GM18519 (cell line): ENCODE data around the gene ART3.

Source experiments
- ATAC-seq: cut with Tn5 transposase; IDR thresholded peaks from one replicate; pipeline ENCODE4 v1.9.1; 2021; ENCODE audit warnings: mild to moderate bottlenecking, moderate library complexity; ENCODE audit not compliant: unreplicated experiment, low FRiP score

Gene ART3

DNA sequence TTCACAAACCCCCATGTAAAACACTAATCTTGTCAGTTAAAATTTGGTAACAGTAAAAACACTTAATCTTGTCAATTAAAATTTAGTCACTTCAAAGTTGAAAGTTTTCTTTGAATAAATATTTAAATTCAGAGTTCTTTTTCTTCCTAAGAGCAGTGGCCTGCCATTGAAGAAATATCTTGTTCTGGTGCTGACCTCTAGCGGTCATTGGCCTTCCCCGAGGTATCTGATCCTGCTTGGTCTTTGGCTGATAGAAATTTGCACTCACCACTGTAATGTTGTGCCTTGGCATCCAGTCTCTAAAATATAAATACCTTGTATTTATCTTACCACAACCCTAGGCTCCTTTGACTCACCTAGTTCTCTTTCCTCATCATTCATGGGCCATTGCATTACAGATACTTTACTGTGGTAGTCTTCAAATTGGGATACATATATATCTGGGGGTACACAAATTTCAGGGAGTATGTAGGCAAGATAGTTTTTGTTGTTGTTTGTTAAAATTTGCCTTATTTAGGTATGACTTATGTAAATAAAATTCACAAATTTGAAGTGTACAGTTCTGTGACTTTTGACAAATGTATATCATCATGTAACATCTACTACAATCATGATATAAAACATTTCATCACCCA lies 6.7 kb upstream of the ART3 start:
- ATAC-seq, result no peak

GRCh38 chr4:76072760-76073159 lies 1.7 kb upstream of the ART3 start:
- ATAC-seq, result no peak

GRCh38 chr4:76074993-76075600 lies 588 bp downstream of the ART3 start:
- ATAC-seq, result no peak

- ATAC-seq, result no peak
These were observed 3.6 kb downstream of the ART3 start for GRCh38 chr4:76078033-76078613.

DNA sequence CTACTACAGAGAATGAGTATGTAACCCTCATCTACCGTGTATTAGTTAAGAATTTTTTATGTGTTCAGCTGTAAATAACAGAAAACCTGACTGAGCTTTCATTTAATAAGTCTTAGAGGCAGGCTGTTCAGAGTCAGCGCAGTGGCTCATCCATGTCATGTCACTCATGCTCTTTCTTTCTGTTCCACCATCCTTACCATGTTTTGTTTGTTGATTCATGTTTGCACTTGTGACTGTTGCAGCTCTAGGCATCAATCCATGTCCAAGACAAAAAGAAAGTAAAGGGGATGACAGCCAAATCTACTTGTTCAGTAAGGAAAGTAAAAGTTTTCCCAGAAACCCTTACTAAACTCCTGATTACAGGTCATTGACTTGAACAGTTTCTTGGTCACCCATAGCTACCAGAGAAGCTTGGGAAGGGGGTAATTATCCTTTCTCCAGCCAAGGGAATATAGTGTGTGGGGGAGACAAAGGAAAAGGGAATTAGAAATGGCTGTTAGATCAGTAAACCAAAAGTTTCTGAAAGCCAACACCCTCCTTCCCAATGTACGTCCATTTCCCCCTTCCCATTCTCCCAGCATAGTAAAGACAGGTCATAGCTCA lies 9.0 kb downstream of the ART3 start:
- no peak for ATAC-seq

DNA sequence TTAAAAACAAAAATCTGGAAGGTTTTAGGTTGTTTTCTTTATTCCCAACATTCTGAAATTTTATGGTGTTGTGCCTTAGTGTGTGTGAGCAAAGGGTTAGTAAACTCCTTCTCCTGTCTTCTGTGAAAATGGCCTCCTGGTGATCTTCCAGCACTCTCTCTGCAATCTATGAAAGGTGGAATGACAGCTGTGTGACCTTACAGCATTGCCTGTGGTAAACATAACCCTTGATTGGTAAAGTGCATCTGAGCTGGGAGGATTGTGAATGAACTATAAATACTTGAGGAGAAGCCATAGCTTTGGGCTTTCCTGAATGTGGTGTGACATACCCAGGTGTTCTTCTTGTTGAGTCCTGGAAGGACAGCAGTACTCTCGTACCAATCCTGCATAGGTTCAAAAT lies 10.0 kb downstream of the ART3 start:
- no peak for ATAC-seq

- no peak for ATAC-seq
These were observed 12.7 kb downstream of the ART3 start for GRCh38 chr4:76087007-76087769.

- ATAC-seq, result no peak
These were observed 14.2 kb downstream of the ART3 start for GRCh38 chr4:76088719-76089118.

- no peak for ATAC-seq
These were observed 15.8 kb downstream of the ART3 start for GRCh38 chr4:76090241-76090691.

GRCh38 chr4:76091052-76091451 lies 16.5 kb downstream of the ART3 start:
- no peak for ATAC-seq

GRCh38 chr4:76095568-76095967 lies 21.1 kb downstream of the ART3 start:
- ATAC-seq, result no peak

DNA sequence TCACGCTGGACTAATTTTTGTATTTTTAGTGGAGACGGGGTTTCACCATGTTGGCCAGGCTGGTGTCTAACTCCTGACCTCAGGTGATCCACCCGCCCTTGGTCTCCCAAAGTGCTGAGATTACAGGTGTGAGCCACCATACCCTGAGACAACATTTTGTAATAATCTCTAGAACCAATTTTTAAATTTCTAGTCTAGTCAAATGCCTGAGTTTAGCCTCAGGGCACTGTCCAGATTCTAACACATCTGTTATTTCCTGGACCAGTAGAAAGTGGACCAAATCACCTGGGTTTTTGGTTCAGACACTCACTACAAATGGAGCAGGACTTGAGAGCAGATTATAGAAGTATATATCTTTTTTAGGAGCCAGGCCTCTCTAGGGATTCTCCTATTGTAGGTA lies 21.6 kb downstream of the ART3 start:
- no peak for ATAC-seq

GRCh38 chr4:76105652-76106051 lies 31.1 kb downstream of the ART3 start:
- no peak for ATAC-seq

- no peak for ATAC-seq
These were observed 31.9 kb downstream of the ART3 start for GRCh38 chr4:76106442-76106841.

DNA sequence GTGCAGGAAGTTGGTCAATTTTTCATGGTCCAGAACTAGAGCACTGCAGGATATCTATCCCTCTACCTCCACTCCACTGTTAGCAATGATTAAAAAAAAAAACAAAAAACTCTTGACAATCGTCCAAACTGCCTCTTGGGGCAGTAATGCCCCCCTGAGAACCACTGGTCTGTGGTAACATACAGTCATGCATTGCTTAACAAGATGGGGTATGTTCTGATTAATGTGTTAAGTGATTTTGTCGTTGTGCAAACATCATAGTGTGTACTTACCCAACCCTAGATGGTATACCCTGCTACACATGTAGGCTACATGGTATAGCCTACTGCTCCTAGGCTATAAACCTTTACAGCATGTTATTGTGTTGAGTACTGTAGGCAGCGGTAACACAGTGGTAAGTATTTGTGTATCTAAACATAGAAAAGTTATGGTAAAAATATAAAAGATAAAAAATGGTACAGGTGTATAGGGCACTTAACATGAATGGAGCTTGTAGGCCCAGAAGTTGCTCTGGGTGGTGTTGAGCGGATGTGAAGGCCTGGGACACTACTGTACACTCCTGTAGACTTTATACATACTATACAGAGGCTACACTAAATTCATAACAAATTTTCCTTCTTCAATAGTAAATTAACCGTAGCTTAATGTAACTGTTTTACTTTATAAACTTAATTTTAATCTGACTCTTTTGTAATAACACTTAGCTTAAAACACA lies 34.1 kb downstream of the ART3 start:
- ATAC-seq, result no peak

DNA sequence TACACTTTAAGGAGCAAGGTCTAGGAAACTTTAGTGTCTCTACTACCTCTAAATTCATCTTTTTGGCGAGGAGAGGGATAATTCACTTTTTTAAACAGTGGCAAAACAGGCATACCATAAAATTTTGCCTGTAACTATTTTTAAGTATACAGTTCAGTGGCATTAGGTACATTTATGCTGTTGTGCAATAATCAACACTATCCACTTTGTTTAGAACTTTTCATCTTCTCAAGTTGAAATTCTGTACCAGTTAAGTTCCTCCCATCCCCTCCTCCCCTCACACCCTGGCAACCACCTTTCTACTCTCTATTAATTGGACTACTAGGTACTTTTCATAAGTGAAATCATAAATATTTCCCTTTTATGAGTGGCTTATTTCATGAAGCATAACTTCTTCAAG lies 42.3 kb downstream of the ART3 start:
- ATAC-seq, result no peak

DNA sequence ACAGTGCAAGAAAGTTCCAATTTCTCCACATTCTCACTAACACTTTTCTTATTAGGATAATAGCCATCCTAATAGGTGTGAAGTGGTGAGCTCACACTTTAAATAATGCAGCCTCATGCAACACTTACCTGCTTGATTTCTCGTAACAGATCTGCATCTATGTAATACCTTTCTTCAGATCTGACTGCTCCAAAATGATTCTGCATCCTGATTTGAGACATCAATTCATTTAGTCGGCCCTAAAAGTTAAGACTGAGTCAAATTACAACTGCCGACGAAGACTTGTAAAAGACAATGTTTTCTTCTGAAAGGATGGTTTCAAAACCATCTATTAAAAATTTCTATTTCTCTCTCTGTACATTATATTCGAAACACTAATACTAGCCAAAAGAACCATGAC lies 43.0 kb downstream of the ART3 start:
- no peak for ATAC-seq

- ATAC-seq, result no peak
These were observed 45.7 kb downstream of the ART3 start for GRCh38 chr4:76120199-76120598.

- no peak for ATAC-seq
These were observed 51.3 kb downstream of the ART3 start for GRCh38 chr4:76125816-76126215.

DNA sequence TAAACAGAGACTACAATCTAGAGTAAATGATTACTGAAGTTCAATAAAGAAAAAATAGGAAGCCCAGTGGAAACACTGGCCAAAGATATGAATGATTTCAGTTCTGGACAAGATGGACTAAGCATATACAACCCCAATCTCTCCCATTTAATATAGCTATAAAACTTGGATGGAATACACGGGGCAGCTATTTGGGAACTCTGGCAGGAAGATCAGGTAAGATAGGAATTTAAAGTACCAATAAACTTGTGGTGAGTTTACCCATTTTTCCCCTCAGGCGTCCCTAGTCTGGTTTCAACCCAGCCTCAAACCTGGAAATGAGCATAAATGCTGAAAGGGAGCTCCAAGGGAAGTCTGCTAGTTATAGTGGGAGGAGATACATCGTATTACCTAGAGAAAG lies 53.2 kb downstream of the ART3 start:
- ATAC-seq, result no peak
